Right atrium auricular region (tissue), 2 donors: ENCODE results near the gene HOMER2. TPM values are rescaled to one million over a fixed set of nuclear protein-coding genes. Genes with fewer than 3 reads are reported as not detected.
"Not testable (repeated sequence)": the region's sequence is repeated elsewhere in the genome, so short reads cannot be mapped to it uniquely, and the experiment has no call there.

ENCODE experiments used
- DNase-seq: peaks from one replicate; pipeline ENCODE4 v3.0.0-alpha.2; 2019; ENCODE audit warnings: low spot score
- H3K27ac ChIP-seq, 2 donors: fragments of 200-600 bp; sonication (generic); 1 replicate in 1 of 2; 2 replicates in 1 of 2; pipeline ENCODE4 v1.5.1; 2016 to 2019
- H3K27me3 ChIP-seq, 2 donors: fragments of 200-600 bp; sonication (generic); one replicate each; pipeline versions ENCODE4 v1.5.1 to v1.6.0; 2017 to 2019
- H3K36me3 ChIP-seq: fragments of 200-600 bp; sonication (generic); one replicate; pipeline ENCODE4 v1.5.1; 2016
- H3K4me1 ChIP-seq, 2 donors: fragments of 200-600 bp; sonication (generic); one replicate each; pipeline versions ENCODE4 v1.5.1 to v1.6.0; 2017 to 2019
- H3K4me3 ChIP-seq, 2 donors: fragments of 200-600 bp; sonication (generic); 1 replicate in 1 of 2; 2 replicates in 1 of 2; pipeline ENCODE4 v1.5.1; 2017 to 2019; ENCODE audit warnings: mild to moderate bottlenecking in 1 of 2, moderate library complexity in 1 of 2
- H3K9me3 ChIP-seq, 2 donors: fragments of 200-600 bp; sonication (generic); one replicate each; pipeline ENCODE4 v1.5.1; 2019
- total RNA-seq, 2 donors: library from RNA; depleted of rRNA; stranded (reverse); fragments of >200 nt; gene quantifications; one replicate each; pipeline ENCODE4 v1.1.0, GENCODE V29; 2016
- TF ChIP-seq, protein P1 (sequence below), 2 donors: fragments of 200-600 bp; sonication (generic); IDR thresholded peaks; one replicate each; pipeline ENCODE4 v1.5.1; 2019; ENCODE audit warnings: antibody characterized with exemption in 2 of 2

The HOMER2 gene
- total RNA-seq, 2 donors from 2014 or later = 18.3 to 24.8 TPM

GRCh38 chr15:82900511-82901060, 51.9 kb downstream of the HOMER2 start:
- Histone ChIP-seq H3K27ac (no peak overlapping the region), H3K4me1 (no peaks in the 10 kb centered on the region)
- no peak for DNase-seq

GRCh38 chr15:82898961-82899360, 53.6 kb downstream of the HOMER2 start:
- no peaks in the 10 kb centered on the region for H3K9me3 ChIP-seq
- no peaks in the 10 kb centered on the region for H3K4me1 ChIP-seq
- no peak overlapping the region for H3K27ac ChIP-seq
- no peak overlapping the region for H3K4me3 ChIP-seq
- no peak for DNase-seq
- no peaks in the 10 kb centered on the region for H3K36me3 ChIP-seq
- TF ChIP-seq, protein P1, sequence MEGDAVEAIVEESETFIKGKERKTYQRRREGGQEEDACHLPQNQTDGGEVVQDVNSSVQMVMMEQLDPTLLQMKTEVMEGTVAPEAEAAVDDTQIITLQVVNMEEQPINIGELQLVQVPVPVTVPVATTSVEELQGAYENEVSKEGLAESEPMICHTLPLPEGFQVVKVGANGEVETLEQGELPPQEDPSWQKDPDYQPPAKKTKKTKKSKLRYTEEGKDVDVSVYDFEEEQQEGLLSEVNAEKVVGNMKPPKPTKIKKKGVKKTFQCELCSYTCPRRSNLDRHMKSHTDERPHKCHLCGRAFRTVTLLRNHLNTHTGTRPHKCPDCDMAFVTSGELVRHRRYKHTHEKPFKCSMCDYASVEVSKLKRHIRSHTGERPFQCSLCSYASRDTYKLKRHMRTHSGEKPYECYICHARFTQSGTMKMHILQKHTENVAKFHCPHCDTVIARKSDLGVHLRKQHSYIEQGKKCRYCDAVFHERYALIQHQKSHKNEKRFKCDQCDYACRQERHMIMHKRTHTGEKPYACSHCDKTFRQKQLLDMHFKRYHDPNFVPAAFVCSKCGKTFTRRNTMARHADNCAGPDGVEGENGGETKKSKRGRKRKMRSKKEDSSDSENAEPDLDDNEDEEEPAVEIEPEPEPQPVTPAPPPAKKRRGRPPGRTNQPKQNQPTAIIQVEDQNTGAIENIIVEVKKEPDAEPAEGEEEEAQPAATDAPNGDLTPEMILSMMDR (IDR thresholded peaks at IDR 0.05) = no peak
- H3K27me3 ChIP-seq = no peaks in the 10 kb centered on the region

More at GRCh38 chr15:82900511-82901060, 51.9 kb downstream of the HOMER2 start:
- no peaks in the 10 kb centered on the region for H3K27me3 ChIP-seq
- no peaks in the 10 kb centered on the region for H3K36me3 ChIP-seq
- H3K9me3 ChIP-seq = no peaks in the 10 kb centered on the region
- no peak overlapping the region for H3K4me3 ChIP-seq
- TF ChIP-seq, protein P1 (IDR thresholded peaks at IDR 0.05) = no peak

GRCh38 chr15:82895983-82896382, 56.5 kb downstream of the HOMER2 start:
- Histone ChIP-seq H3K9me3 (no peaks in the 10 kb centered on the region), H3K4me1 (no peaks in the 10 kb centered on the region), H3K27ac (no peak overlapping the region), H3K4me3 (no peak overlapping the region), H3K27me3 (no peaks in the 10 kb centered on the region), H3K36me3 (no peaks in the 10 kb centered on the region)
- TF ChIP-seq, protein P1 (IDR thresholded peaks at IDR 0.05) = no peak
- no peak for DNase-seq

DNA sequence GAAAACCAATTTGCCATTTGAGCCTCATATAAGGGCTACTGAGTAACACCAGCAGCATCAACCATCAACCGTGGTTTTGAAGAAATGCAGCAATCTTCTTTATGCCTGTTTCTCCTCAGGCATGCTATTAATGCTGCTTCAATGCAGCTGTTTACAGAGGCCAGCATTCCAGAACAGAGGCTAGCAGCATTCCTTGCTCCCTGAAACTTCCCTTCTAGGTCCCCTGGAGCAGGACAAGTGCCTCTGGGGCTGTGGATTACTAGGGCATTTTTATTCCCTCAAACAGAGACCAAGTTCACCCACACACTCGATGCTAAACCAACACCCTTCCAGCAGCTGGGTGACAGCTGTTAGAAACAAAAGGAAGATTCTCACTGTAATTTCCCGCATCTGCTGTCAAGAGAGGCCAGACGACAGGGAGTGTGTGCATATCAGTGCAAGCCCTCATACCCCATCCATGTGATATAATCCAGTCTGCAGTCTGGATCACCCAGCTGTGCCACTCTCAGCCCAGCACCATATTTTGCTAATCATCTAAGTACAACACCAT, 57.5 kb downstream of the HOMER2 start:
- Histone ChIP-seq H3K4me3 (no peak overlapping the region), H3K4me1 (no peaks in the 10 kb centered on the region), H3K27ac (no peak overlapping the region), H3K9me3 (no peaks in the 10 kb centered on the region), H3K27me3 (no peaks in the 10 kb centered on the region), H3K36me3 (no peaks in the 10 kb centered on the region)
- no peak for DNase-seq
- TF ChIP-seq, protein P1 (IDR thresholded peaks at IDR 0.05) = no peak

- not testable (repeated sequence) for H3K36me3 ChIP-seq, H3K27ac ChIP-seq, DNase-seq, H3K4me1 ChIP-seq, H3K4me3 ChIP-seq, H3K27me3 ChIP-seq, H3K9me3 ChIP-seq
Observed at GRCh38 chr15:82893473-82893872, 59.0 kb downstream of the HOMER2 start.

GRCh38 chr15:82892573-82892972, 59.9 kb downstream of the HOMER2 start:
- H3K27ac ChIP-seq = no peak overlapping the region
- no peaks in the 10 kb centered on the region for H3K27me3 ChIP-seq
- H3K9me3 ChIP-seq = no peaks in the 10 kb centered on the region
- H3K4me1 ChIP-seq = no peaks in the 10 kb centered on the region
- DNase-seq = no peak
- H3K36me3 ChIP-seq = no peaks in the 10 kb centered on the region
- H3K4me3 ChIP-seq = no peak overlapping the region
- TF ChIP-seq, protein P1 (IDR thresholded peaks at IDR 0.05) = no peak
